GM12878 (cell line): Measurements from ENCODE around the gene MZT2A. TPM values are rescaled to one million over a fixed set of nuclear protein-coding genes. Genes with fewer than 3 reads are reported as not detected.
"Not testable (repeated sequence)": the region's sequence is repeated elsewhere in the genome, so short reads cannot be mapped to it uniquely, and the experiment has no call there.

Experiments
- ATAC-seq: fragments of 200-7000 bp; cut with Tn5 transposase; 3 replicates; pipeline ENCODE4 v1.9.1; 2020; ENCODE audit warnings: mild to moderate bottlenecking, moderate library complexity
- BruUV-seq: library from RNA; stranded (reverse); fragments of 400-500 nt; replicated peaks from 2 replicates; lab custom pipeline; 2021; lab: Mats Ljungman, UMichigan
- CTCF ChIA-PET: fragments of 300-600 bp; sonication (Branson Sonifier 250); formaldehyde crosslinking; extraction: SDS; loops from one replicate; lab custom pipeline; 2021; ENCODE audit warnings: inconsistent platforms; lab: Yijun Ruan, JAX
- POLR2A ChIA-PET: fragments of 350-600 bp; formaldehyde crosslinking; extraction: SDS; loops from one replicate; lab custom pipeline; 2021; ENCODE audit warnings: inconsistent platforms; lab: Charles Lee
- RAD21 ChIA-PET: fragments of 300-600 bp; sonication (Branson Sonifier 250); formaldehyde crosslinking; loops from one replicate; lab custom pipeline; 2023; ENCODE audit warnings: antibody characterized with exemption; ENCODE audit not compliant: unreplicated experiment; lab: Charles Lee
- SMC1A ChIA-PET: fragments of 300-600 bp; sonication (Branson Sonifier 250); formaldehyde crosslinking; loops from one replicate; lab custom pipeline; 2023; ENCODE audit not compliant: unreplicated experiment, uncharacterized antibody; lab: Charles Lee
- DNase-seq: peaks from one replicate; pipeline ENCODE4 v3.0.0-alpha.2; 2011; ENCODE audit warnings: low read depth, low spot score
- FAIRE-seq: peaks from 3 replicates; lab custom pipeline; 2011; peaks lifted over from hg19 to GRCh38; lab: Jason Lieb, UNC
- H2AFZ ChIP-seq: 2 replicates; pipeline ENCODE4 v1.6.0; 2011; ENCODE audit warnings: low read depth, low read length, control low read depth; ENCODE audit not compliant: control insufficient read depth
- H3K27ac ChIP-seq: 2 replicates; pipeline ENCODE4 v1.5.1; 2011; ENCODE audit warnings: control low read depth; ENCODE audit not compliant: control insufficient read depth, insufficient read depth
- H3K27me3 ChIP-seq, 2 experiments: replicated peaks in 1 of 2; 2 replicates each; pipeline versions ENCODE4 v1.6.0 to v1.6.1; 2011; ENCODE audit warnings: low read length in 1 of 2; ENCODE audit not compliant: control insufficient read depth in 2 of 2, insufficient read depth in 2 of 2
- H3K36me3 ChIP-seq, 2 experiments: 2 replicates each; pipeline ENCODE4 v1.5.1; 2011; ENCODE audit warnings: low read length in 1 of 2; ENCODE audit not compliant: control insufficient read depth in 2 of 2, insufficient read depth in 2 of 2
- H3K4me1 ChIP-seq: 2 replicates; pipeline ENCODE4 v1.6.1; 2011; ENCODE audit warnings: mild to moderate bottlenecking, low read length, moderate library complexity, mixed read lengths; ENCODE audit not compliant: control insufficient read depth, insufficient read depth
- H3K4me2 ChIP-seq: 2 replicates; pipeline ENCODE4 v1.6.0; 2011; ENCODE audit warnings: control low read depth; ENCODE audit not compliant: control insufficient read depth, insufficient read depth
- H3K4me3 ChIP-seq: fragments of 200-600 bp; sonication (generic); 2 replicates; pipeline ENCODE4 v1.5.1; 2016
- H3K79me2 ChIP-seq: 2 replicates; pipeline ENCODE4 v1.6.0; 2011; ENCODE audit warnings: low read length; ENCODE audit not compliant: control insufficient read depth, insufficient read depth
- H3K9ac ChIP-seq: 2 replicates; pipeline ENCODE4 v1.8.0; 2011; ENCODE audit warnings: low read length, control low read depth, mixed read lengths; ENCODE audit not compliant: control insufficient read depth, insufficient read depth
- H3K9me3 ChIP-seq: replicated peaks from 3 replicates; pipeline ENCODE4 v1.5.1; 2011; ENCODE audit warnings: mild to moderate bottlenecking, low read length; ENCODE audit not compliant: control insufficient read depth, insufficient read depth
- H4K20me1 ChIP-seq: 2 replicates; pipeline ENCODE4 v1.6.0; 2011; ENCODE audit not compliant: control insufficient read depth, insufficient read depth
- WGBS: methylation state at CpG from one replicate; pipeline ENCODE4 v1.1.6; 2016; ENCODE audit warnings: low lambda C conversion rate; ENCODE audit not compliant: insufficient replicate concordance, insufficient coverage; ENCODE audit errors: missing lambda C conversion rate; 5-methylcytosine and 5-hydroxymethylcytosine counted together
- in situ Hi-C: fragments of 300-500 bp; cut with MboI; formaldehyde crosslinking; loops from 9 replicates; pipeline ENCODE4 v1.14.3; 2018; ENCODE audit warnings: mixed read lengths
- intact Hi-C: fragments of 100-400 bp; cut with micrococcal nuclease; formaldehyde crosslinking; loops from one replicate; pipeline ENCODE4 v1.14.2; 2022; ENCODE audit not compliant: unreplicated experiment
- polyA plus RNA-seq, 11 experiments: library from polyadenylated mRNA; depleted of rRNA in 4 of 11; unstranded in 6 of 11; stranded (reverse) in 5 of 11; fragments of >200 nt; fragmentation: Nextera tagmentation in 4 of 11; fragmentation: Illumina TruSeq in 1 of 11; extraction: Ambion mirVana in 4 of 11; extraction: Trizol in 1 of 11; gene quantifications; 1 replicate in 1 of 11; 2 replicates in 10 of 11; pipeline versions ENCODE4 v1.2.1 to v1.2.3, GENCODE V29; 2011 to 2016; ENCODE audit warnings: inconsistent platforms in 2 of 11, missing spikeins in 2 of 11, low read depth in 1 of 11
- total RNA-seq, 4 experiments: library from RNA; depleted of rRNA in 3 of 4; stranded (reverse); fragments of >200 nt in 3 of 4; fragmentation: Illumina TruSeq in 1 of 4; extraction: Trizol in 1 of 4; gene quantifications; 2 replicates each; pipeline versions ENCODE4 v1.2.1 to v1.2.3, GENCODE V29; 2013 to 2021

MZT2A gene
- total and polyA plus RNA-seq, 10 of the 15 experiments (the other 5 are each of a cell fraction or from before 2014, with no cell fraction given): 6.3 to 325 (median 151) TPM

DNA sequence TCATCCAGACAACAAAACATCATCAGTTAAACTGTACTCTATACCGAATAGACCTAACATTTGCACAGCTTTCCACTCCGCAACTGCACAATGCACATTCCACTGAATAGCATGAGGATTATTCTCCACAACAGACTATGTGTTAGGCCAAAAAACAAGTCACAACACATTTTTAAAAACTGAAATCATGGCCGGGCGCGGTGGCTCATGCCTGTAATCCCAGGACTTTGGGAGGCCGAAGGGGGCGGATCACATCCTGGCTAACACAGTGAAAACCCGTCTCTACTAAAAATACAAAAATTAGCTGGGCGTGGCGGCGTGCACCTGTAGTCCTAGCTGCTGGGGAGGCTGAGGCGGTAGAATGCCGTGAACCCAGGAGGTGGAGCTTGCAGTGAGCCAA is 46.7 kb upstream of the MZT2A start:
- H3K79me2 ChIP-seq, CTCF ChIA-PET, ATAC-seq, in situ Hi-C loops, FAIRE-seq, POLR2A ChIA-PET, H3K4me1 ChIP-seq, H2AFZ ChIP-seq, H3K4me3 ChIP-seq, BruUV-seq, H3K27me3 ChIP-seq, H3K9ac ChIP-seq, H3K4me2 ChIP-seq, intact Hi-C loops, DNase-seq, RAD21 ChIA-PET, H3K9me3 ChIP-seq, H3K36me3 ChIP-seq, H4K20me1 ChIP-seq, SMC1A ChIA-PET, H3K27ac ChIP-seq: not testable (repeated sequence)
- 90% methylated on average over 12 of the region's 13 CpGs for WGBS

DNA sequence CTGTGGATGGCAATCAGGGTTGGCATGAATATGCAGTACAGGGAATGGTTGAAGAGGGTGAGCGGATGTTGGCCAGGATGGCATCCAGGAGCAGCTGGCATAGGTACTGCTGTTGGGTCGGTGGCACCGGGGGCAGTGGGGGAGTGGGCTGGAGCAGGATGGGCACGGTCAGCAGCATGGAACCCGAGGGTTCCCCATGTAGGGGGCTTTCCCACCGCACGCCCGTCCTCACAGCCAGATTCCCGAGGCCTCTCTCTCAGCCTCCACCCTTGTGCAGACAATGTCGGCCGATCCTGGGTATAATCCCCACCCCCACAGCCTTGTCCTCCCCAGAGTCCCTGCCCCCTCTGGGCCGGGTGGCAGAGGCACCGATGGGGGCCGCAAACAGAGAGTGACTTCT is 44.6 kb upstream of the MZT2A start:
- RAD21 ChIA-PET, FAIRE-seq, H2AFZ ChIP-seq, intact Hi-C loops, H3K27ac ChIP-seq, H3K79me2 ChIP-seq, POLR2A ChIA-PET, H3K9ac ChIP-seq, H3K4me2 ChIP-seq, H4K20me1 ChIP-seq, SMC1A ChIA-PET, H3K27me3 ChIP-seq, in situ Hi-C loops, H3K9me3 ChIP-seq, H3K4me1 ChIP-seq, H3K4me3 ChIP-seq, BruUV-seq, CTCF ChIA-PET, DNase-seq, ATAC-seq, H3K36me3 ChIP-seq: not testable (repeated sequence)
- WGBS: 80% methylated on average over 1 of the region's 14 CpGs

DNA sequence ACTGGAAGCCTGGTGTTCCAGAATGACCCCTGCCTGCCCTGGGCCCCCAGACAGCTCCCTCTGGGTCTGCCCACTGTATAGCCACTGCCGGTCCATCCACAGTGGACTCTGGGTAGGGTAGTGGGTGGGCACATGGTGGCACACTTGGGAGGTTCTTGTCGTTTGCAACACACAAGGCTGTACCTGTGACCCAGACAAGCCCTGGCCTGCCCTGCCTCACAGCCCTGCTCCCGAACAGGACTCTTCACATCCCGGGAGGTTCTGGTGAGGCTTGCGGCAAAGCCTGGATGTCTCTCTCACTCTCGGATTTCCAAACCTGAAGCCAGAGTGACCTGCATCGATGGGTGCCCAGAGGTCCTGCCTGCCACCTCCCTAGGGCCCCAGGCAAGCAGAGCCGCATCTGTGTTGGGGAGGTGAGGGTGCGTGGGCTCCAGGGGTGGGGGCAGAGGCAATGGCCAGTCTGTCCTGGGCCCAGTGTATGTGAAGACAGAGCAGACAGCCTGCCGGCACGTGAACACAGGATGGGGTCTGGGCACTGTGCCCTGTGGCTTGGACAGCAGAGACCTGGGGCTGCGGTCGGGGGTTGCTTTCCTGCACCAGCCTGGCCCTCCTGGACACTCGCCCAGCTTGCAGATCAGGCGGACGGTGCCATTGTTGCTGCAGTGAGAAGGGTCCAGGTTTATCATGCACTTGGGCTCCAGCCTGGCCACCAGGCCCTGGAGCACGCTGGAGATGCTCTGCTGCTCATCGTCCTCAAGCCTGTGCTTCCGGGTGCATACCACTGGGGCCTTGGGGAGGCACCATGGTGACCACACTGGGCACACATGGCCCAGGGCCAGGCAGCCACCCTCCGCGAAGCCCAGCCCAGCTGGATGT is 44.0 kb upstream of the MZT2A start:
- not testable (repeated sequence) for H2AFZ ChIP-seq

More for the DNA sequence above, 44.0 kb upstream of the MZT2A start:
- H3K79me2 ChIP-seq, in situ Hi-C loops, DNase-seq, H4K20me1 ChIP-seq, BruUV-seq, H3K4me1 ChIP-seq, ATAC-seq, FAIRE-seq, H3K4me3 ChIP-seq, CTCF ChIA-PET, H3K36me3 ChIP-seq, POLR2A ChIA-PET, H3K9ac ChIP-seq, H3K27ac ChIP-seq, H3K4me2 ChIP-seq, SMC1A ChIA-PET, H3K9me3 ChIP-seq, H3K27me3 ChIP-seq, RAD21 ChIA-PET, intact Hi-C loops: not testable (repeated sequence)
- WGBS: 70% methylated on average over 9 of the region's 21 CpGs
